ENCODE data around the gene TMEM250.

Gene TMEM250

GRCh38 chr9:136147038-136147889 lies 28.6 kb upstream of the TMEM250 start:
- no peak for DNase-seq

GRCh38 chr9:136146126-136147037 lies 27.7 kb upstream of the TMEM250 start:
- no peak for DNase-seq

- DNase-seq, result no peak
These were observed 26.9 kb upstream of the TMEM250 start for GRCh38 chr9:136145580-136145979.

- DNase-seq, result no peak
These were observed 25.8 kb upstream of the TMEM250 start for GRCh38 chr9:136144450-136144849.

- DNase-seq, result no peak
These were observed 24.7 kb upstream of the TMEM250 start for GRCh38 chr9:136143215-136144001.

- no peak for DNase-seq
These were observed 24.2 kb upstream of the TMEM250 start for GRCh38 chr9:136142859-136143214.

GRCh38 chr9:136142414-136142796 lies 23.7 kb upstream of the TMEM250 start:
- DNase-seq, result no peak

- DNase-seq, result no peak
These were observed 23.2 kb upstream of the TMEM250 start for GRCh38 chr9:136141682-136142413.

- peak; percentile 28 for DNase-seq
These were observed 22.3 kb upstream of the TMEM250 start for GRCh38 chr9:136140966-136141365.

GRCh38 chr9:136140046-136140445 lies 21.4 kb upstream of the TMEM250 start:
- no peak for DNase-seq

GRCh38 chr9:136138566-136138965 lies 19.9 kb upstream of the TMEM250 start:
- peak; percentile 44 for DNase-seq

GRCh38 chr9:136137321-136138265 lies 18.9 kb upstream of the TMEM250 start:
- DNase-seq, result peak; percentile 5

- no peak for DNase-seq
These were observed 17.7 kb upstream of the TMEM250 start for GRCh38 chr9:136136127-136136925.

GRCh38 chr9:136135326-136136126 lies 16.9 kb upstream of the TMEM250 start:
- no peak for DNase-seq

- DNase-seq, result no peak
These were observed 15.3 kb upstream of the TMEM250 start for GRCh38 chr9:136133959-136134484.

- DNase-seq, result no peak
These were observed 14.7 kb upstream of the TMEM250 start for GRCh38 chr9:136133191-136133958.

- no peak for DNase-seq
These were observed 13.9 kb upstream of the TMEM250 start for GRCh38 chr9:136132512-136133050.
